ENCODE results near the gene MMD2.

Gene MMD2

GRCh38 chr7:4931943-4932342, 27.0 kb downstream of the MMD2 start:
- DNase-seq = peak; percentile 57
- no peak for TF ChIP-seq CTCF (IDR thresholded peaks at IDR 0.05)
- H3K9me3 Mint-ChIP-seq = no peaks in the 10 kb centered on the region
- no peak overlapping the region for H3K27ac Mint-ChIP-seq
- H3K4me3 Mint-ChIP-seq = no peak overlapping the region
- no peaks in the 10 kb centered on the region for H3K4me1 Mint-ChIP-seq
- H3K36me3 Mint-ChIP-seq (ENCODE audit: low read depth) = no peaks in the 10 kb centered on the region
- peaks cover 7% of the 10 kb centered on the region for H3K27me3 Mint-ChIP-seq (ENCODE audit: low read depth, poor library complexity)

GRCh38 chr7:4929005-4929404, 30.0 kb downstream of the MMD2 start:
- TF ChIP-seq CTCF (IDR thresholded peaks at IDR 0.05) = no peak
- DNase-seq = no peak
- H3K4me3 Mint-ChIP-seq = no peak overlapping the region
- H3K9me3 Mint-ChIP-seq = no peaks in the 10 kb centered on the region
- peaks cover 18% of the 10 kb centered on the region for H3K27me3 Mint-ChIP-seq (ENCODE audit: low read depth, poor library complexity)
- no peak overlapping the region for H3K27ac Mint-ChIP-seq
- H3K4me1 Mint-ChIP-seq = no peaks in the 10 kb centered on the region
- no peaks in the 10 kb centered on the region for H3K36me3 Mint-ChIP-seq (ENCODE audit: low read depth)

GRCh38 chr7:4928445-4928844, 30.5 kb downstream of the MMD2 start:
- no peak overlapping the region for H3K4me3 Mint-ChIP-seq
- no peak for DNase-seq
- TF ChIP-seq CTCF (IDR thresholded peaks at IDR 0.05) = no peak
- H3K27ac Mint-ChIP-seq = no peak overlapping the region
- H3K27me3 Mint-ChIP-seq (ENCODE audit: low read depth, poor library complexity) = peaks cover 18% of the 10 kb centered on the region
- no peaks in the 10 kb centered on the region for H3K9me3 Mint-ChIP-seq
- no peaks in the 10 kb centered on the region for H3K4me1 Mint-ChIP-seq
- H3K36me3 Mint-ChIP-seq (ENCODE audit: low read depth) = no peaks in the 10 kb centered on the region

- Mint-ChIP-seq H3K27me3 (ENCODE audit: low read depth, poor library complexity) (peaks cover 17% of the 10 kb centered on the region), H3K27ac (no peak overlapping the region), H3K9me3 (peaks cover 4% of the 10 kb centered on the region), H3K36me3 (ENCODE audit: low read depth) (no peaks in the 10 kb centered on the region), H3K4me1 (no peaks in the 10 kb centered on the region), H3K4me3 (no peak overlapping the region)
- TF ChIP-seq CTCF (IDR thresholded peaks at IDR 0.05) = no peak
- DNase-seq = no peak
Measured at GRCh38 chr7:4919969-4920766, 38.8 kb downstream of the MMD2 start.

GRCh38 chr7:4916113-4916512, 42.9 kb downstream of the MMD2 start:
- H3K4me3 Mint-ChIP-seq = no peak overlapping the region
- H3K27me3 Mint-ChIP-seq (ENCODE audit: low read depth, poor library complexity) = peaks cover 15% of the 10 kb centered on the region
- no peak overlapping the region for H3K27ac Mint-ChIP-seq
- H3K9me3 Mint-ChIP-seq = peaks cover 4% of the 10 kb centered on the region
- H3K36me3 Mint-ChIP-seq (ENCODE audit: low read depth) = no peaks in the 10 kb centered on the region
- TF ChIP-seq CTCF (IDR thresholded peaks at IDR 0.05) = no peak
- DNase-seq = no peak
- H3K4me1 Mint-ChIP-seq = no peaks in the 10 kb centered on the region

Measured in nephron progenitor cell (in vitro differentiated cells).